CD4-positive, alpha-beta T cell treated with Interleukin-4 for 4 hours (primary cell): ENCODE measurements around the gene BTG4.
A peak's percentile ranks its signal among the peaks of the same experiment; 100 is the strongest.

ENCODE experiments used
- DNase-seq: peaks from one replicate; pipeline ENCODE4 v3.0.0-alpha.2; 2020

The BTG4 gene

DNA sequence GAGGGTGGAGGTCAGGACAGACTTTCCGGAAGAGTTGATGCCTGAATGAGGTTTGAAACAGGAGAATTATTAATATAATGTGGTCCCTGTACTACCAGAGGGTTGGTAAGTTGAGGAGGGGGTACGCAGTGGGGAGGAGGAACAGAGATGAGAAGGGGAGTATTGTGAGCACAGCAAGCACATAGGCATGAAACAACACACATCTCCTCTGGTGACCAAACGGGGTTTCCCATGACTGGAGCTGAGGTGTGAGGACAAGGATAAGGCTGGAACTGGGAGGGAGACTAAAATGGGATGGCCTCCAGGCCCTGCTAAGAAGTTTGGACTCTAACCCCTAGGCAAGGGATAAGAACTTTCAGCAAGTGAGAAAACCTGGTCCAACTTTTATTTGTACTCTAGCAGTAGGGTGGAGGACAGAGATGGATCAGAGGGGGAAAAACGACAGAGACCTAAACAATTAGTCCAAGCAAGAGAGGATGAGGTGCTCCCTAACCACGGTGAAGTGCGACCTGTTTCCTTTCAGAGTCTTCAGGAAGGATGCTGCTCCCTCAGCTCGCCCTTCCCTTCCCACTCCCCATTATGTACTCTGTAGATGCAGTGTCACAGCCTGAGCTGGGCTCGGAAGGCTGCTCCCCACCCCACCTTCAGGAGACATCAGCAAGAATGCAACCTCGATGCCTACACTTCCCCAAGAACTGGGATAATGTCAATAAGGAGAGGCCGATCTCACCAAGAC is 59.2 kb downstream of the BTG4 start:
- DNase-seq = no peak

DNA sequence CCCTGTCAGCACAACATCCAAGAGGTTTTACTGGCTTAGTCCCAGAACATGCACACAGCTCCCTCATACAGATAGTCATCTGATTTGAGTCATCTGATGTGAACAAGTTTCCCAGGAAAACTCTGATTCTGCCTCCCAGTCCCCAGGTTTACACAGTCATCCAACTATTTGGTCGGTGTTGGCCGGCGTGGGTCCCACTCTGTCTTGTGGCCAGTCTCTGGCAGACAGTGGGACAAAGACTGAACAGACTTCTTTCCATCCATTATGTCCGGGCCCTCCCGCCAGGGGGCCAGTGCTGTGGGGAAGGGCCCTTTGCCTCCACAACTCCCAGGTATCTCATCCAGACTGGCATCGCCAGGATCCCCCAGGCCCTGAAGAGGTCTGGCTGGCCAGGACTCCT is 60.0 kb downstream of the BTG4 start:
- no peak for DNase-seq

DNA sequence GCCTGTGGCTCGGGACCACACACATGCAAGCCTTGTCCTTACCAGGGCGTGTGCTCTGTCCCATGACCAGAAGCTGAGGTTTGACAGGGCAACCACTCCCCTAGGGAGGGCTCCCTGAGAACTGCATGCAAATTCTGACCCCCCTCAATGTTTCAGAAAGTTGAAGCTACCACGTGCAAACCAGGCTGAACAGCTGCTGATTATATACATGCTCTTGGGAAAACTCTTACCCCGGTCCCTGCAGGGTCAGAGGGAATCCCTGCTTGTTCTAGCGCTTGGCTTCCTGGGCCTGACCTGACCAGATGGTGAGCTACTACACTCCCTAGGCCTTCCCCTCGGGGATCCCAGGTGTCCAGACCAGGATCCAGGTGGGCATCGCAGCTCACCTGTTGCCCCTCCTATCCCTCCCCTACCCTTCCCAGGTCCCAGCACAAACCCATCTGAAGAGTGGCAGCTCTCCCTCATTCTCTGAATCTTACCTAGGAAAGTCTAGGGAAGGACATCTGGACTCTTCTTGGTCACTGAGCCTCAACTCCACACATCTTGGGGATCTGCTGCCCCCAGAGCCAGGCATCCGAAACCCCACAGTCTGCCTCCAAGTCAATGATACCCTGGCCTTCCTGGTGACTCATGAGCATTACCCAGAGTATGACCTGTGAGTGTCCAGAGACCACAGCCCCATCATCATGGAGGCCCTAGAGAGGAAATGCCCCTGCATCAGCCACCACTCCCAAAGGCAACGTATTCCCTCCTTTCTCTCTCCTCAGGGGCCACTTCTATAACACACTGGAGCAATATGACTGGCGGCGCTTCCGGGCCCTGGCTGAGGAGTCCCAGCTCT is 61.5 kb downstream of the BTG4 start:
- DNase-seq = no peak

DNA sequence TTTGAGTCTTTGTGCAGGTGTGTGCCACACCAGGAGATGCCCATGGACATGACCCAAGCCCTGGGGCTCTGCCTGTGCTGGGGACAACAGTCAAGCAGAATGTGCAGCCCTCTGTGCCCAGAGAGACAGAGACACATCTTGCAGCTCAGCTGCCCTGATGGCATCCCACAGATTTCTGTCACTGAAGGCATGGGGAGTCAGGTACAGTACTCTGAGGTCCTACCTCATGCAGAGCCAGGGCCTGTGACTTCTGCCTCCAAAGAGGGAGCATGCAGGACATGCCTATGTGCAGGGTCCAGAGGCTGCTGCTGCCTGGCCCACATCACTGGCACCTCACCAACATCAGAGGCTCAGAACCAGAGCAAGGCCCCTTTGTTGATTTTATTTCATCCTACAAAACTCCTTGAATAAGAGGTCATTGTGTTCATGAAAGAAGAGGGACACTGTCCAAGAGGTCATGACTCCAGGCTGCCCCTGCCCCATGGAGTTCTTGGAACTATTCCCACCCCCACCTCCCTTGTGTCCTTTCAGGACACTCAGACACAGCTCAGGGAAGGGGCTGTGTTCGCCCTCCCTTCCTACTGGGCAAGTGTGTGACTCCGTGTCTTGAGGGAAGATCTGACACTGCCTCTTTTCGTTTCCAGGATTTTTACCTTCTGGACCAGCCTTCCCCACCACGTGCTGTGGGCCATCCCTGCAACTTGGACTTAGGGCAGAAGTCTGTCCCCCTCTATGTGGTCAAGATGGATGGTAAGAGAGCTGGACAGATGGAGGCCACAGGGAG is 62.3 kb downstream of the BTG4 start:
- no peak for DNase-seq

DNA sequence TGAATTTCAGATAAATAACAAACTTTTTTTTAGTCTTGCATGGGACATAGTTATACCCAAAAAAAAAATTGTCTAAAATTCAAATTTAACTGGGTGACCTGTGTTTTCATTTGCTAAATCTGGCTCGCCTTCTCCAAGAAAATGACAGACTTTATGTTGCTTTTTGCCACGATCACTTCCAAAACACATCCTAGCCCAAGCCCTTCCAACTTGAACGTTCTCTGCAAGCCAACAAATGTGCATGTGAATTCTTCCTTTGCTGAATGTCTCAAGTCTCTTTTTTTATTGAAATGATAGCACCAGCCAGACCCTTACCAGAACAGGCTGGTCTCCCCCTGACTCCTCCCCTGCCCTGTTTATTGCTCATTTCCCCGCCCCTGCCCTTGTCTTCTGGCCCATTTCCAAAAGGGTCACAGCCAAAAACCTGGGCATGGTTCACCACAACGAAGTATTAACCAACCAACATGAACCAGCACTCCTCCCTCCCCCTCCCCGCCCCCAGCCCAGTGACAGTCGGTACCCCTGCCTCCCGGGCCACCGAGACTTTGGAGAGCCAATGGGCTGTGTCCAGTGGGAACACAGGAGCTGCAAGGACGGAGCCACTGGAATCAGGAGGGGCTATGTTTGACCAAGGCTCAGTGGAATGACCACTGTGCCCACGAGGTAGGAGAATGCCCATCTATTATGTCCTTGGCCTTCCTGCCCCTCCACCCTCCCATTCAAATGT is 63.2 kb downstream of the BTG4 start:
- DNase-seq = no peak

DNA sequence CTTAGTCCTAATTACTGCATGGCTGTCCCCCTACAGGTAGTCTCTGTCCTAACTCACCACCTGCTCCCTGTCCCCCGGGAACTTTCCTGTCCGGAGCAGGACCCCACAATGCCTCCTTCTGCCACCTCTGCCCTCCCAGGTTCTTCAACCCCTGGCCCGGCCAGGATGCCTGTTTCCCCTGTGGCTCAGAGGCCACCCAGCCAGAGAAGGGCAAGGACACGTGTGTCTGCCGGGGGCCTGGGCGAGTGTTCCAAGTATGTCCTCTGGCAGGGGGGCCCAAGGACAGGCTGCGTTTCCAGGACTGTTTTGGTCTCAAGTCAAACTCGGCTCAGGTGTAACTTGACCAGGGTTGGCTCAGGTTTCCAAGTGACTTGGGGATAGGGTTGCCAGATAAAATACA is 63.8 kb downstream of the BTG4 start:
- DNase-seq = no peak

DNA sequence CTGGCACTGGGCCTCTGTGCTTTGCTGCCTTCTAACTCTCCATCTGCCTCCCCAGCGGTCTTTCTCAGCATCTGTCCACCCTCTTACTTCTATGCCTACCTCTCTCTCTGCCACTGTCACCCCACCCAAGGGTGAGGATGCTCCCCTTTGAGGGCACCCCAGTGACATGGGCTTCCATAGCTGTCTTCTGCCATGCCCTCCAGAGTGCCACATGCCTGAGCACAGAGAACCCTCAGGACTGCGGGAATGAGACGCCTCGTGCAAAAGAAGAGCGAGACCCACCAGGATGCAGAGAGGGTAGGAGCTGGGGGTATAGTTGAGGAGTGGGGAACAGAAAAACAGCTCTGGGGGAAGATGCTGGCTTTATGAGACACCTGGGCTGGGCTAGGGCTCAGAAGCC is 64.3 kb downstream of the BTG4 start:
- no peak for DNase-seq

DNA sequence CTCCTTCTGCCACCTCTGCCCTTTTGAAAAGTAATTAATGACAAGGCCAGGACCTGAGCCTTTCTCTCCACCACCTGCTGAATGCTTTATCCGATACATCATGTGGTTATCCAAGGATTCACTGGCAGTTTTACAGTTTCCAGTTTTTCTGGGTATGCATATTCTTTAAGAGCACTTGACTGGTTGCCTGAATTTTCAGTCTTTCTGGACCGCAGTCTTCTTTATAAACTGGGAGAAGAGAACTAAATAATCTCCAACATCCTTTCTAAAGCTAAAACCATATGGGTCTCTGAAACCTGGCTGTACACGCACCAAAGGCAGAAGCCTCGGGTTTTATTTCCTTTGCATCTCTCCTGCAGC is 65.1 kb downstream of the BTG4 start:
- DNase-seq = no peak

DNA sequence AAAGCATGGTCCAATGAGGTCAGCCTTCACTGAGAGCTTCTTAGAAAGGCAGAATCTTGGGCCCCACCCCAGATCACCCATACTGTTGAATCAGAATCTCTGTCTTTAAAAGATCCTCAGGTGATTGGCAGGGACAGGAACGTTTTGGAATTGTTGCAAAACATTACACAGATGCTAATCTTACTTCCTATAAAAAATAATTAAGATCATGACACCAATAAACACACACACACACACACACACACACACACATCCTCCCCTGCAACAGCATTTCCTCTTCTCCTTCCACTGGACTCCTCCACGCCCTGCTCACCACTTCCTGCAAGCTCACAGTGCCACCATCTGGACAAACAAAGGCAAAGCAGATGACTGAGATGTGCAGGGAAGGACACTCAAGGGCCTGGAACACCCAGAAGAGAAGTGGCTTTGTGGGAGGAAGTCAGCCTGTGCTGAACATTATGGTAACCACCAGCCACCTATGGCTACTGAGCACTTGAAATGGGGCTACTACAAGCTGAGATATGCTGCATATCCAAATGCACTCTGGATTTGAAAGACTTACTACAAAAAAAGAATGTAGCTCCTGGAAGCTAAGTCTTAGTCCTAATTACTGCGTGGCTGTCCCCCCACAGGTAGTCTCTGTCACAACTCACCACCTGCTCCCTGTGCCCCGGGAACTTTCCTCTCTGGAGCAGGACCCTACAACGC is 65.6 kb downstream of the BTG4 start:
- DNase-seq = peak; percentile 89

DNA sequence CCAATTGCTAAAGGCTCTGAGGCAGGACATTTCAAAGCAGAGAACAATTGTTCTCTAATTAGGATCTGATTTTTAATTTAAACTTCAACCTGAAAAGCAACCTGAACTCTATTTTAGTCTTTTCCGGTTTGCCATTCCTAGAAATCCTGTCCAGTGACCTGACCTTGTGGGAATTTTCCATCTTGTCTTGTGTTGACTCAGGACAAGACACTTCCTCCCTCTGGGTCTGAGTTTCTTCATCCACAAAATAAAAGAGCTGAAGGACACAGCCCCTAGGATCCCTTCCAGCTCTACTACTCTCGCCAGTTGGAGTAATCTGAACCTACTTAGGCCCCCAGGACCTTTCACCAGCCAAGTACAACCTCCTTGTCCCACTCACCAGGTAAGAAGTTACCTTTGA is 66.6 kb downstream of the BTG4 start:
- DNase-seq = no peak
